DOHH2 (cell line): ENCODE data around the gene PREX1.

ENCODE experiments used
- H3F3A ChIP-seq: fragments of 200-600 bp; sonication (generic), shearing (Covaris generic); 2 replicates; pipeline ENCODE4 v1.6.0; 2016; ENCODE audit warnings: antibody characterized with exemption, mild to moderate bottlenecking; ENCODE audit not compliant: control insufficient read depth, insufficient read depth
- H3K27ac ChIP-seq: fragments of 200-600 bp; sonication (generic); 2 replicates; pipeline ENCODE4 v1.5.1; 2014; ENCODE audit warnings: low read depth, mild to moderate bottlenecking, low read length, moderate library complexity
- H3K27me3 ChIP-seq: fragments of 200-600 bp; sonication (generic); 2 replicates; pipeline ENCODE4 v1.6.1; 2014; ENCODE audit warnings: mild to moderate bottlenecking, low read length, mixed read lengths; ENCODE audit not compliant: control insufficient read depth
- H3K36me3 ChIP-seq: fragments of 200-600 bp; sonication (generic); 2 replicates; pipeline ENCODE4 v1.6.1; 2014; ENCODE audit warnings: mild to moderate bottlenecking, low read length, moderate library complexity, mixed read lengths; ENCODE audit not compliant: control insufficient read depth
- H3K4me1 ChIP-seq: fragments of 200-600 bp; sonication (generic); 2 replicates; pipeline ENCODE4 v1.6.1; 2014; ENCODE audit warnings: mild to moderate bottlenecking, low read length, mixed read lengths; ENCODE audit not compliant: control insufficient read depth
- H3K4me2 ChIP-seq: fragments of 200-600 bp; sonication (generic); 2 replicates; pipeline ENCODE4 v1.6.0; 2014; ENCODE audit warnings: mild to moderate bottlenecking, low read length, moderate library complexity
- H3K4me3 ChIP-seq: fragments of 200-600 bp; sonication (generic); 2 replicates; pipeline ENCODE4 v1.5.1; 2014; ENCODE audit warnings: mild to moderate bottlenecking, low read length, mixed read lengths
- H3K79me2 ChIP-seq: fragments of 200-600 bp; sonication (generic); 2 replicates; pipeline ENCODE4 v1.6.1; 2014; ENCODE audit warnings: mild to moderate bottlenecking, low read length, mixed read lengths; ENCODE audit not compliant: control insufficient read depth
- H3K9me2 ChIP-seq: fragments of 200-600 bp; sonication (generic); replicated peaks from 2 replicates; pipeline ENCODE4 v1.6.1; 2014; ENCODE audit warnings: mild to moderate bottlenecking, low read length, mixed read lengths; ENCODE audit not compliant: control insufficient read depth
- H3K9me3 ChIP-seq: fragments of 200-600 bp; sonication (generic); 2 replicates; pipeline ENCODE4 v1.6.1; 2014; ENCODE audit warnings: antibody characterized with exemption, low read length, mixed read lengths; ENCODE audit not compliant: control insufficient read depth, insufficient read depth
- H4K20me1 ChIP-seq: fragments of 200-600 bp; sonication (generic); 2 replicates; pipeline ENCODE4 v1.6.0; 2014; ENCODE audit warnings: low read depth, mild to moderate bottlenecking, antibody characterized with exemption, low read length, moderate library complexity; ENCODE audit not compliant: control insufficient read depth, insufficient read depth
- EZH2phosphoT487 ChIP-seq: fragments of 200-600 bp; sonication (generic); IDR thresholded peaks from 2 replicates; pipeline ENCODE4 v1.6.1; 2017; ENCODE audit warnings: borderline replicate concordance, mild to moderate bottlenecking, antibody characterized with exemption, low read length, moderate library complexity, mixed read lengths
- TF ChIP-seq, protein P1 (sequence below): fragments of 200-600 bp; sonication (generic); IDR thresholded peaks from one replicate; pipeline ENCODE4 v1.5.1; 2014; ENCODE audit warnings: antibody characterized with exemption, mild to moderate bottlenecking, low read depth, low read length; ENCODE audit not compliant: poor library complexity, severe bottlenecking

Gene PREX1

DNA sequence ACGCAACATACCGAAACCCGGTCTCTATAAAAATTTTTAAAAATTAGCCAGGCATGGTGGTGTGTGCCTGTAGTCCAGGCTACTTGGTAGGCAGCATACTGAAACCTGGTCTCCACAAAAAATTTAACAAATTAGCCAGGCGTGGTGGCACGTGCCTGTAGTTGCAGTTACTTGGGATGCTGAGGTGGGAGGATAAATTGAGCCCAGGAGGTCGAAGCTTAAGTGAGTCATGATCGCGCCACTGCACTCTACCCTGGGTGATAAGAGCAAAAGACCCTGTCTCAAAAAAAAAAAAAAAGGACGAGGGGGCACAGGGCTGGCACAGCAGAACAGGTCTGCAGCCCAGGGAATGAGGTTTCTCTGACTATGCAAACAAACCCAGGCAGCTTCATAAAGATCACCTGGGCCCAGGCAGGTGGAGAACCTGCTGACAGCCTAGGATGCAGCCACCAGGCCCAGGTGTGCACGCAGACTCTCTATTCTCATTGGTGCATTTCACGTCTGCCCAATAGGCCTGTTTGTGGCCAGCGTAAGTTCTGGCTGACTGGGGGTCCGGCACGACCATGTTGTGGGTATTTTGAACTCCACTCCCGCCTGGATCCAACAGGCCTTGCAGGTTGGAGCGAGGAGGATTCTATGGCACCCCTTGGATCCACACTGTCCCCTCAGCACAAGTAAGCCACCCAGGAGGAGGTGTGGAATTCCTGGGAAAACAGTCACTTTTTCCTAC is 204.5 kb downstream of the PREX1 start:
- Histone ChIP-seq H3K9me3 (no peaks in the 10 kb centered on the region), H3K27me3 (no peaks in the 10 kb centered on the region), H3K9me2 (no peaks in the 10 kb centered on the region), H4K20me1 (no peaks in the 10 kb centered on the region), H3K36me3 (no peaks in the 10 kb centered on the region), H3K4me1 (no peaks in the 10 kb centered on the region; the same call in 1 of the 2 replicates), H3K4me2 (no peak overlapping the region), H3K27ac (no peak overlapping the region), H3K79me2 (no peaks in the 10 kb centered on the region), H3F3A (no peaks in the 10 kb centered on the region), H3K4me3 (no peak overlapping the region)
- TF ChIP-seq, protein P1, sequence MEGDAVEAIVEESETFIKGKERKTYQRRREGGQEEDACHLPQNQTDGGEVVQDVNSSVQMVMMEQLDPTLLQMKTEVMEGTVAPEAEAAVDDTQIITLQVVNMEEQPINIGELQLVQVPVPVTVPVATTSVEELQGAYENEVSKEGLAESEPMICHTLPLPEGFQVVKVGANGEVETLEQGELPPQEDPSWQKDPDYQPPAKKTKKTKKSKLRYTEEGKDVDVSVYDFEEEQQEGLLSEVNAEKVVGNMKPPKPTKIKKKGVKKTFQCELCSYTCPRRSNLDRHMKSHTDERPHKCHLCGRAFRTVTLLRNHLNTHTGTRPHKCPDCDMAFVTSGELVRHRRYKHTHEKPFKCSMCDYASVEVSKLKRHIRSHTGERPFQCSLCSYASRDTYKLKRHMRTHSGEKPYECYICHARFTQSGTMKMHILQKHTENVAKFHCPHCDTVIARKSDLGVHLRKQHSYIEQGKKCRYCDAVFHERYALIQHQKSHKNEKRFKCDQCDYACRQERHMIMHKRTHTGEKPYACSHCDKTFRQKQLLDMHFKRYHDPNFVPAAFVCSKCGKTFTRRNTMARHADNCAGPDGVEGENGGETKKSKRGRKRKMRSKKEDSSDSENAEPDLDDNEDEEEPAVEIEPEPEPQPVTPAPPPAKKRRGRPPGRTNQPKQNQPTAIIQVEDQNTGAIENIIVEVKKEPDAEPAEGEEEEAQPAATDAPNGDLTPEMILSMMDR, result no peak
- TF ChIP-seq EZH2phosphoT487, result no peak

DNA sequence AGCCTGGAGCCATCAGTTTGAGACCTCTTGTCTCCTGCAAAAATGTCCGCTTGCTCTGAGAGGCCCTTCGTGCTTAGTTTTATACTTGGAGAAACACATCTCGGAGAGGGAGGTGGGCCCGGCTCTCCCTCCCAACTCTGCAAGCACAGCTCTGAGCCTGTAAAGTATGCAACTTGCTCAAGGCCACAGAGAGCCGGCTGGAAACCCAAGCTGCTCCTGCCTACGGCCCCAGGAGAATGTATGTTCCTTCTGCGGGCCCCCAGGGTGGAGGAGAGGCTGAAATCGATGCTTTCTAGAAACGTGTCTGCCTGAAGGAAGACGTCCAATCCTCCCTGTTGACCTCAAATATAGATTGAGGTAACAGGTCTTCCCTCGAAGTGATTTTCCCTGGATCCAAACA is 205.4 kb downstream of the PREX1 start:
- no peaks in the 10 kb centered on the region for H3K27me3 ChIP-seq
- no peaks in the 10 kb centered on the region; the same call in 1 of the 2 replicates for H3K4me1 ChIP-seq
- TF ChIP-seq, protein P1, result no peak
- no peak for TF ChIP-seq EZH2phosphoT487
- no peaks in the 10 kb centered on the region for H4K20me1 ChIP-seq
- H3K4me3 ChIP-seq, result no peak overlapping the region
- no peaks in the 10 kb centered on the region for H3K36me3 ChIP-seq
- H3K9me3 ChIP-seq, result no peaks in the 10 kb centered on the region
- no peak overlapping the region for H3K4me2 ChIP-seq
- H3K79me2 ChIP-seq, result no peaks in the 10 kb centered on the region
- no peaks in the 10 kb centered on the region for H3F3A ChIP-seq
- H3K9me2 ChIP-seq, result no peaks in the 10 kb centered on the region
- no peak overlapping the region for H3K27ac ChIP-seq

DNA sequence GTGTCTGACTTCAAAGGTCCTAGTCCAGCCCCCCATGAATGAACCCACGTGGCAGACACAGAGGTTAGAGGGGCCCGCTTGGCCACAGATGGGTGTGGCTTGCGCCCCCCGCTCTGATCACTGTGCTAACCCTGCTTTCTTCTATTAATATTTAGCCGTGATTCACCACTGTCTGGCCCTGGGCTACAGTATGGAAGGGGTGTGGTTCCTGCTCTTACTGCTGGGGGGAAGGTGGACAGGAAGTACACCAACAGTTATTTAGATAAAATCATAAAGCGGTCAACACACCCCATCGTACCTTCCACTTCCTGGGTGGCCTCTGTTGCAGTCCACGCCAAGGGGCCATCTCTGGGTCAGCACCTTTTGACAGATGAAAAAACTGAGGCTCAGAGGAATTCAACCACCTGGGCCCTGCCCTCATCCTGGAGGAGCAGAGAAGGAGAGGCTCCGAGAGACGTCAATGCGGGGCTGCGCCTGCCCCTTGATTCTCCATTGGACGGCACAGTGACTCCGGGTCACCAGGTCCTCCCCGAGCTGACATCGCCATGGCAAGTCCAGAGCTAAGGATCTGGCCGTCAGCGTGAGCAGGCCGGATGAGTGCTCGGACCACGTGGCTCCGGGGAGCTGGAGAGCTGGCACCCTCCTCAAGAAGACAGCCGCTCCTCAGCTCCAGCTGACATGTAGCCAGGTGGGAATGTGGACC is 206.3 kb downstream of the PREX1 start:
- H3K79me2 ChIP-seq, result no peaks in the 10 kb centered on the region
- H3K27ac ChIP-seq, result no peak overlapping the region
- no peaks in the 10 kb centered on the region for H4K20me1 ChIP-seq
- H3K4me2 ChIP-seq, result no peak overlapping the region
- no peaks in the 10 kb centered on the region for H3K9me2 ChIP-seq
- H3K9me3 ChIP-seq, result no peaks in the 10 kb centered on the region
- H3F3A ChIP-seq, result no peaks in the 10 kb centered on the region
- no peaks in the 10 kb centered on the region for H3K36me3 ChIP-seq
- H3K27me3 ChIP-seq, result no peaks in the 10 kb centered on the region
- no peak for TF ChIP-seq EZH2phosphoT487
- TF ChIP-seq, protein P1, result no peak
- no peak overlapping the region for H3K4me3 ChIP-seq
- no peaks in the 10 kb centered on the region; the same call in 1 of the 2 replicates for H3K4me1 ChIP-seq
